Measurements from ENCODE around the gene JAM3. TPM values are rescaled to one million over a fixed set of nuclear protein-coding genes. Genes with fewer than 3 reads are reported as not detected.

Gene JAM3
- total and polyA plus RNA-seq, 2 experiments from 2014 or later = 46.2 to 63.7 TPM

GRCh38 chr11:134063991-134064747, 4.7 kb upstream of the JAM3 start:
- no peak for DNase-seq
- 68 to 69% methylated on average over 12 of the region's 12 CpGs for WGBS, 2 experiments (ENCODE audit: low coverage in 1 of 2, low lambda C conversion rate in 2 of 2, missing lambda C conversion rate in 2 of 2)
- Histone ChIP-seq H3K27ac (no peak overlapping the region), H3K36me3 (ENCODE audit: low read depth) (no peaks in the 10 kb centered on the region), H3K4me3 (no peak overlapping the region), H3K27me3 (replicated peaks; ENCODE audit: insufficient read depth) (peaks cover 8% of the 10 kb centered on the region; the same call in 1 of the 2 replicates), H3K9me3 (ENCODE audit: low read depth) (no peaks in the 10 kb centered on the region), H3F3A (ENCODE audit: insufficient read depth) (no peaks in the 10 kb centered on the region), H3K4me1 (ENCODE audit: insufficient read depth) (no peaks in the 10 kb centered on the region), H3K9ac (no peak overlapping the region), H2AFZ (no peak overlapping the region), H3K9me2 (ENCODE audit: insufficient read depth) (no peaks in the 10 kb centered on the region), H4K20me1 (ENCODE audit: insufficient read depth) (no peaks in the 10 kb centered on the region), H3K79me2 (ENCODE audit: insufficient read depth) (peaks cover 6% of the 10 kb centered on the region), H3K4me2 (ENCODE audit: unreplicated experiment) (no peak overlapping the region)
- in situ Hi-C loops (cut with MboI) = no loop called here
- TF ChIP-seq EZH2phosphoT487 (IDR thresholded peaks at IDR 0.05; ENCODE audit: insufficient read depth, low read depth) = no peak
- no peak for TF ChIP-seq EZH2 (IDR thresholded peaks at IDR 0.05; ENCODE audit: insufficient read depth, poor library complexity, severe bottlenecking)

GRCh38 chr11:134065381-134065780, 3.5 kb upstream of the JAM3 start:
- Histone ChIP-seq H2AFZ (no peak overlapping the region), H3K9me3 (ENCODE audit: low read depth) (no peaks in the 10 kb centered on the region), H3K9ac (no peak overlapping the region), H3K27me3 (replicated peaks; ENCODE audit: insufficient read depth) (peaks cover 8% of the 10 kb centered on the region; the same call in 1 of the 2 replicates), H3F3A (ENCODE audit: insufficient read depth) (no peaks in the 10 kb centered on the region), H3K36me3 (ENCODE audit: low read depth) (no peaks in the 10 kb centered on the region), H4K20me1 (ENCODE audit: insufficient read depth) (no peaks in the 10 kb centered on the region), H3K4me1 (ENCODE audit: insufficient read depth) (no peaks in the 10 kb centered on the region), H3K4me2 (ENCODE audit: unreplicated experiment) (no peak overlapping the region), H3K27ac (no peak overlapping the region), H3K4me3 (no peak overlapping the region), H3K79me2 (ENCODE audit: insufficient read depth) (peaks cover 13% of the 10 kb centered on the region), H3K9me2 (ENCODE audit: insufficient read depth) (no peaks in the 10 kb centered on the region)
- TF ChIP-seq EZH2 (IDR thresholded peaks at IDR 0.05; ENCODE audit: insufficient read depth, poor library complexity, severe bottlenecking) = no peak
- no peak for TF ChIP-seq EZH2phosphoT487 (IDR thresholded peaks at IDR 0.05; ENCODE audit: insufficient read depth, low read depth)
- 79 to 85% methylated on average over 3 of the region's 3 CpGs for WGBS, 2 experiments (ENCODE audit: low coverage in 1 of 2, low lambda C conversion rate in 2 of 2, missing lambda C conversion rate in 2 of 2)
- no peak for DNase-seq
- in situ Hi-C loops (cut with MboI) = no loop called here

- in situ Hi-C loops (cut with MboI) = no loop called here
Measured at GRCh38 chr11:134066943-134067885, 1.7 kb upstream of the JAM3 start.

More at GRCh38 chr11:134066943-134067885, 1.7 kb upstream of the JAM3 start:
- Histone ChIP-seq H3K9me2 (ENCODE audit: insufficient read depth) (no peaks in the 10 kb centered on the region), H3K4me1 (ENCODE audit: insufficient read depth) (no peaks in the 10 kb centered on the region), H3K4me3 (no peak overlapping the region), H3K79me2 (ENCODE audit: insufficient read depth) (peaks cover 31% of the 10 kb centered on the region), H3K4me2 (ENCODE audit: unreplicated experiment) (no peak overlapping the region), H4K20me1 (ENCODE audit: insufficient read depth) (no peaks in the 10 kb centered on the region), H3K9ac (no peak overlapping the region), H3K27ac (no peak overlapping the region), H3K36me3 (ENCODE audit: low read depth) (no peaks in the 10 kb centered on the region), H3K27me3 (replicated peaks; ENCODE audit: insufficient read depth) (0 out of 2 replicates have a peak, but pooled peaks cover 8% of the 10 kb centered on the region), H3K9me3 (ENCODE audit: low read depth) (no peaks in the 10 kb centered on the region), H3F3A (ENCODE audit: insufficient read depth) (no peaks in the 10 kb centered on the region), H2AFZ (no peak overlapping the region)
- TF ChIP-seq EZH2phosphoT487 (IDR thresholded peaks at IDR 0.05; ENCODE audit: insufficient read depth, low read depth) (no peak), EZH2 (IDR thresholded peaks at IDR 0.05; ENCODE audit: insufficient read depth, poor library complexity, severe bottlenecking) (no peak)
- WGBS, 2 experiments (ENCODE audit: low coverage in 1 of 2, low lambda C conversion rate in 2 of 2, missing lambda C conversion rate in 2 of 2) = 57 to 58% methylated on average over 12 of the region's 12 CpGs
- no peak for DNase-seq
